ENCODE data around the gene KIAA1217.

Gene KIAA1217

GRCh38 chr10:24172909-24173308 is 36.0 kb upstream of the KIAA1217 start:
- TF ChIP-seq CTCF (IDR thresholded peaks at IDR 0.05; ENCODE audit: borderline replicate concordance, insufficient read depth, low read depth, low read length) = no peak
- H3K4me3 ChIP-seq (ENCODE audit: low read depth, low read length) = no peak overlapping the region

GRCh38 chr10:24174014-24174413 is 34.9 kb upstream of the KIAA1217 start:
- TF ChIP-seq CTCF (IDR thresholded peaks at IDR 0.05; ENCODE audit: borderline replicate concordance, insufficient read depth, low read depth, low read length) = no peak
- no peak overlapping the region for H3K4me3 ChIP-seq (ENCODE audit: low read depth, low read length)

- no peak for TF ChIP-seq CTCF (IDR thresholded peaks at IDR 0.05; ENCODE audit: borderline replicate concordance, insufficient read depth, low read depth, low read length)
- H3K4me3 ChIP-seq (ENCODE audit: low read depth, low read length) = no peak overlapping the region
Observed at GRCh38 chr10:24176658-24177057, 32.3 kb upstream of the KIAA1217 start.

- no peak overlapping the region for H3K4me3 ChIP-seq (ENCODE audit: low read depth, low read length)
- TF ChIP-seq CTCF (IDR thresholded peaks at IDR 0.05; ENCODE audit: borderline replicate concordance, insufficient read depth, low read depth, low read length) = no peak
Observed at GRCh38 chr10:24177636-24178035, 31.3 kb upstream of the KIAA1217 start.

GRCh38 chr10:24180891-24181290 is 28.0 kb upstream of the KIAA1217 start:
- H3K4me3 ChIP-seq (ENCODE audit: low read depth, low read length) = no peak overlapping the region
- TF ChIP-seq CTCF (IDR thresholded peaks at IDR 0.05; ENCODE audit: borderline replicate concordance, insufficient read depth, low read depth, low read length) = no peak

GRCh38 chr10:24184455-24184854 is 24.5 kb upstream of the KIAA1217 start:
- H3K4me3 ChIP-seq (ENCODE audit: low read depth, low read length) = no peak overlapping the region
- no peak for TF ChIP-seq CTCF (IDR thresholded peaks at IDR 0.05; ENCODE audit: borderline replicate concordance, insufficient read depth, low read depth, low read length)

- no peak for TF ChIP-seq CTCF (IDR thresholded peaks at IDR 0.05; ENCODE audit: borderline replicate concordance, insufficient read depth, low read depth, low read length)
- H3K4me3 ChIP-seq (ENCODE audit: low read depth, low read length) = no peak overlapping the region
Observed at GRCh38 chr10:24193330-24193729, 15.6 kb upstream of the KIAA1217 start.

All from GM12875 (cell line).